Motor neuron (in vitro differentiated cells): ENCODE results near the gene OCA2. TPM values are rescaled to one million over a fixed set of nuclear protein-coding genes. Genes with fewer than 3 reads are reported as not detected.
A peak's percentile ranks its signal among the peaks of the same experiment; 100 is the strongest.

Experiments
- ATAC-seq, 8 experiments: fragments of 200-7000 bp; cut with Tn5 transposase; replicated peaks in 6 of 8; 2 replicates each; pipeline ENCODE4 v1.8.0; 2021; ENCODE audit warnings: mild to moderate bottlenecking in 8 of 8, moderate library complexity in 8 of 8
- H3K27ac ChIP-seq, 2 donors: fragments of 250-450 bp; sonication (Bioruptor Pico); 2 replicates each; pipeline ENCODE4 v1.9.0; 2021; ENCODE audit warnings: antibody characterized with exemption in 2 of 2, mild to moderate bottlenecking in 2 of 2, moderate library complexity in 1 of 2
- H3K4me1 ChIP-seq, 2 donors: fragments of 250-450 bp; sonication (Bioruptor Pico); replicated peaks in 1 of 2; 2 replicates each; pipeline ENCODE4 v1.6.1; 2021; ENCODE audit warnings: antibody characterized with exemption in 2 of 2, mild to moderate bottlenecking in 2 of 2, moderate library complexity in 1 of 2
- H3K4me3 ChIP-seq, 5 donors: fragments of 250-450 bp; sonication (Bioruptor Pico); 2 replicates each; pipeline ENCODE4 v1.9.0; 2021; ENCODE audit warnings: antibody characterized with exemption in 5 of 5, mild to moderate bottlenecking in 5 of 5, moderate library complexity in 4 of 5
- WGBS, 10 experiments: fragments of 450-650 bp; shearing (Covaris generic); methylation state at CpG; one replicate each; pipeline ENCODE4 v1.0.0; 2022; 5-methylcytosine and 5-hydroxymethylcytosine counted together
- in situ Hi-C, 9 experiments: fragments of 400-800 bp; cut with MboI; loops; one replicate each; pipeline ENCODE4 v1.15.0; 2021; ENCODE audit warnings: low sequenced_read_pairs in 9 of 9, low pct_unique_long_range_greater_than_20kb in 2 of 9; ENCODE audit not compliant: unreplicated experiment in 9 of 9
- total RNA-seq, 8 experiments: library from RNA; unstranded; fragments of 300-600 nt; gene quantifications; 2 replicates each; pipeline versions ENCODE4 v1.2.3 to v1.2.4, GENCODE V29; 2022

OCA2 gene
- total RNA-seq, 8 experiments from 2014 or later, result 0.16 to 1.9 (median 0.29) TPM; not detected in 2

- no peak for ATAC-seq
- peaks cover 0 to 9% of the 10 kb centered on the region in 2 donors for H3K4me1 ChIP-seq
- in situ Hi-C loops, result no loop called here
- no peak overlapping the region for H3K27ac ChIP-seq
- 60 to 100% (median 85%) methylated on average over 1 to 5 of the region's 10 CpGs; no CpG with 5 or more reads in 6 of the 10 experiments for WGBS, 10 experiments
- no peak overlapping the region for H3K4me3 ChIP-seq
These were observed 274.2 kb downstream of the OCA2 start for GRCh38 chr15:27824841-27825422.

GRCh38 chr15:27821273-27821672 lies 277.8 kb downstream of the OCA2 start:
- Histone ChIP-seq H3K4me1 (no peaks in the 10 kb centered on the region), H3K4me3 (no peak overlapping the region), H3K27ac (no peak overlapping the region)
- WGBS, 10 experiments, result 0 to 60% (median 49%) methylated on average over 1 to 3 of the region's 3 CpGs; no CpG with 5 or more reads in 4 of the 10 experiments
- ATAC-seq, result no peak
- in situ Hi-C loops, result no loop called here

GRCh38 chr15:27820722-27821121 lies 278.4 kb downstream of the OCA2 start:
- in situ Hi-C loops, result no loop called here
- 39 to 86% (median 71%) methylated on average over 2 to 4 of the region's 4 CpGs; no CpG with 5 or more reads in 2 of the 10 experiments for WGBS, 10 experiments
- Histone ChIP-seq H3K4me3 (no peak overlapping the region), H3K4me1 (no peaks in the 10 kb centered on the region), H3K27ac (no peak overlapping the region)
- ATAC-seq, result no peak

GRCh38 chr15:27820232-27820631 lies 278.9 kb downstream of the OCA2 start:
- in situ Hi-C loops, result no loop called here
- WGBS, 10 experiments, result 0 to 100% (median 70%) methylated on average over 1 to 5 of the region's 7 CpGs; no CpG with 5 or more reads in 1 of the 10 experiments
- peak in 5 of 8 experiments; percentile 74 to 96 (median 89) for ATAC-seq
- H3K4me1 ChIP-seq, result no peaks in the 10 kb centered on the region
- H3K27ac ChIP-seq, result no peak overlapping the region
- H3K4me3 ChIP-seq, result no peak overlapping the region

- Histone ChIP-seq H3K4me1 (no peaks in the 10 kb centered on the region), H3K27ac (no peak overlapping the region), H3K4me3 (no peak overlapping the region)
- 10 to 100% (median 67%) methylated on average over 1 to 3 of the region's 3 CpGs; no CpG with 5 or more reads in 1 of the 10 experiments for WGBS, 10 experiments
- in situ Hi-C loops, result no loop called here
- ATAC-seq, result no peak
These were observed 281.9 kb downstream of the OCA2 start for GRCh38 chr15:27817258-27817657.

- H3K4me1 ChIP-seq, result peaks cover 0 to 2% of the 10 kb centered on the region in 2 donors
- no peak for ATAC-seq
- in situ Hi-C loops, result no loop called here
These were observed 282.3 kb downstream of the OCA2 start for GRCh38 chr15:27816790-27817189.

GRCh38 chr15:27815035-27815434 lies 284.1 kb downstream of the OCA2 start:
- no peak overlapping the region for H3K4me3 ChIP-seq
- ATAC-seq, result no peak
- WGBS, 10 experiments, result 0 to 100% (median 72%) methylated on average over 1 to 4 of the region's 8 CpGs; no CpG with 5 or more reads in 3 of the 10 experiments
- peaks cover 0 to 6% of the 10 kb centered on the region in 2 donors for H3K4me1 ChIP-seq
- no peak overlapping the region for H3K27ac ChIP-seq
- in situ Hi-C loops, result no loop called here

More at GRCh38 chr15:27816790-27817189, 282.3 kb downstream of the OCA2 start:
- no peak overlapping the region for H3K4me3 ChIP-seq
- 30 to 100% (median 80%) methylated on average over 1 to 8 of the region's 8 CpGs; no CpG with 5 or more reads in 3 of the 10 experiments for WGBS, 10 experiments
- no peak overlapping the region for H3K27ac ChIP-seq

- Histone ChIP-seq H3K4me1 (peaks cover 0 to 6% of the 10 kb centered on the region in 2 donors), H3K4me3 (no peak overlapping the region), H3K27ac (no peak overlapping the region)
- in situ Hi-C loops, result no loop called here
- ATAC-seq, result no peak
- 20% methylated on average over 1 of the region's 2 CpGs; no CpG with 5 or more reads in 9 of the 10 experiments for WGBS, 10 experiments
These were observed 286.0 kb downstream of the OCA2 start for GRCh38 chr15:27813139-27813538.

- in situ Hi-C loops, result no loop called here
- Histone ChIP-seq H3K4me3 (no peak overlapping the region), H3K27ac (no peak overlapping the region), H3K4me1 (peaks cover 0 to 6% of the 10 kb centered on the region in 2 donors)
- 14 to 100% (median 60%) methylated on average over 1 to 4 of the region's 9 CpGs; no CpG with 5 or more reads in 1 of the 10 experiments for WGBS, 10 experiments
- no peak for ATAC-seq
These were observed 290.9 kb downstream of the OCA2 start for GRCh38 chr15:27808182-27808581.

- peak in 5 of 8 experiments; percentile 54 to 91 (median 84) for ATAC-seq
- Histone ChIP-seq H3K4me3 (no peak overlapping the region), H3K4me1 (peaks cover 0 to 6% of the 10 kb centered on the region in 2 donors), H3K27ac (no peak overlapping the region)
- in situ Hi-C loops, result no loop called here
- 69 to 100% (median 81%) methylated on average over 1 to 7 of the region's 7 CpGs; no CpG with 5 or more reads in 2 of the 10 experiments for WGBS, 10 experiments
These were observed 291.8 kb downstream of the OCA2 start for GRCh38 chr15:27807335-27807734.

GRCh38 chr15:27806396-27806795 lies 292.7 kb downstream of the OCA2 start:
- ATAC-seq, result no peak
- WGBS, 10 experiments, result 35 to 100% (median 88%) methylated on average over 1 to 18 of the region's 21 CpGs; no CpG with 5 or more reads in 3 of the 10 experiments
- Histone ChIP-seq H3K27ac (no peak overlapping the region), H3K4me3 (no peak overlapping the region), H3K4me1 (no peaks in the 10 kb centered on the region)
- in situ Hi-C loops, result no loop called here

GRCh38 chr15:27805261-27806220 lies 293.6 kb downstream of the OCA2 start:
- in situ Hi-C loops, result no loop called here
- no peak for ATAC-seq
- Histone ChIP-seq H3K4me3 (no peak overlapping the region), H3K27ac (no peak overlapping the region), H3K4me1 (no peaks in the 10 kb centered on the region)
- 70 to 95% (median 87%) methylated on average over 2 to 19 of the region's 54 CpGs for WGBS, 10 experiments

GRCh38 chr15:27804569-27805260 lies 294.4 kb downstream of the OCA2 start:
- in situ Hi-C loops, result no loop called here
- Histone ChIP-seq H3K27ac (no peak overlapping the region), H3K4me3 (no peak overlapping the region), H3K4me1 (no peaks in the 10 kb centered on the region)
- WGBS, 10 experiments, result 20 to 90% (median 71%) methylated on average over 1 to 16 of the region's 30 CpGs
- ATAC-seq, result no peak
